Upper lobe of right lung (tissue), 1 donor: ENCODE data around the gene MEIS2. TPM values are rescaled to one million over a fixed set of nuclear protein-coding genes. Genes with fewer than 3 reads are reported as not detected.

Experiments
- ATAC-seq: fragments of 200-7000 bp; cut with Tn5 transposase; one replicate; pipeline ENCODE4 v1.9.1; 2020; ENCODE audit warnings: mild to moderate bottlenecking, moderate library complexity
- DNase-seq: peaks from one replicate; pipeline ENCODE4 v3.0.0-alpha.2; 2020
- H3K27ac ChIP-seq: fragments of 200-600 bp; one replicate; pipeline ENCODE4 v1.8.0; 2022
- H3K27me3 ChIP-seq: fragments of 200-600 bp; one replicate; pipeline ENCODE4 v1.8.0; 2022; ENCODE audit warnings: mild to moderate bottlenecking
- H3K36me3 ChIP-seq: fragments of 200-600 bp; one replicate; pipeline ENCODE4 v1.8.0; 2022
- H3K4me1 ChIP-seq: fragments of 200-600 bp; one replicate; pipeline ENCODE4 v1.8.0; 2022
- H3K4me3 ChIP-seq: fragments of 200-600 bp; one replicate; pipeline ENCODE4 v1.8.0; 2022; ENCODE audit warnings: mild to moderate bottlenecking
- H3K9me3 ChIP-seq: fragments of 200-600 bp; one replicate; pipeline ENCODE4 v1.8.0; 2022
- CTCF ChIP-seq: fragments of 200-600 bp; IDR thresholded peaks from one replicate; pipeline ENCODE4 v1.8.0; 2022; ENCODE audit warnings: antibody characterized with exemption
- intact Hi-C: fragments of 100-400 bp; cut with DNase I; formaldehyde crosslinking; loops from one replicate; pipeline ENCODE4 v1.11.0; 2022
- total RNA-seq: library from RNA; stranded (reverse); fragmentation: NEBNext Ultra II Directional; extraction: Animal tissue kit (Norgen Biotek cat#: 25700); gene quantifications from one replicate; pipeline ENCODE4 v1.2.1, GENCODE V29; 2021
- donor health status: DM: no; HTN: yes; CAD: no; lungs with severe emphysema.

The MEIS2 gene
- total RNA-seq, 1 donor from 2014 or later, result 26.7 TPM

GRCh38 chr15:36943508-36944361, 156.6 kb downstream of the MEIS2 start:
- H3K27ac ChIP-seq, result no peak overlapping the region
- no peak for TF ChIP-seq CTCF
- no peak overlapping the region for H3K4me3 ChIP-seq
- H3K4me1 ChIP-seq, result no peaks in the 10 kb centered on the region
- DNase-seq (no peak), ATAC-seq (no peak)
- no peaks in the 10 kb centered on the region for H3K9me3 ChIP-seq
- H3K36me3 ChIP-seq, result no peaks in the 10 kb centered on the region
- intact Hi-C loops, result no loop called here
- no peaks in the 10 kb centered on the region for H3K27me3 ChIP-seq

GRCh38 chr15:36942248-36942827, 158.0 kb downstream of the MEIS2 start:
- no peak for DNase-seq
- H3K4me1 ChIP-seq, result no peaks in the 10 kb centered on the region
- intact Hi-C loops, result no loop called here
- no peak overlapping the region for H3K4me3 ChIP-seq
- ATAC-seq, result no peak
- no peaks in the 10 kb centered on the region for H3K9me3 ChIP-seq
- no peak overlapping the region for H3K27ac ChIP-seq
- no peaks in the 10 kb centered on the region for H3K36me3 ChIP-seq
- H3K27me3 ChIP-seq, result no peaks in the 10 kb centered on the region
- TF ChIP-seq CTCF, result no peak

GRCh38 chr15:36941798-36942197, 158.6 kb downstream of the MEIS2 start:
- H3K36me3 ChIP-seq, result no peaks in the 10 kb centered on the region
- no peaks in the 10 kb centered on the region for H3K9me3 ChIP-seq
- H3K4me1 ChIP-seq, result no peaks in the 10 kb centered on the region
- no peak for TF ChIP-seq CTCF
- DNase-seq (no peak), ATAC-seq (no peak)
- intact Hi-C loops, result no loop called here
- H3K27ac ChIP-seq, result no peak overlapping the region
- H3K4me3 ChIP-seq, result no peak overlapping the region
- H3K27me3 ChIP-seq, result no peaks in the 10 kb centered on the region

- Histone ChIP-seq H3K27ac (no peak overlapping the region), H3K36me3 (no peaks in the 10 kb centered on the region), H3K4me1 (no peaks in the 10 kb centered on the region), H3K4me3 (no peak overlapping the region), H3K27me3 (no peaks in the 10 kb centered on the region), H3K9me3 (no peaks in the 10 kb centered on the region)
- TF ChIP-seq CTCF, result no peak
- DNase-seq (no peak), ATAC-seq (no peak)
- intact Hi-C loops, result no loop called here
Measured at GRCh38 chr15:36940636-36941260, 159.6 kb downstream of the MEIS2 start.

- Histone ChIP-seq H3K27me3 (no peaks in the 10 kb centered on the region), H3K4me3 (no peak overlapping the region), H3K9me3 (no peaks in the 10 kb centered on the region), H3K4me1 (no peaks in the 10 kb centered on the region), H3K36me3 (no peaks in the 10 kb centered on the region), H3K27ac (no peak overlapping the region)
- ATAC-seq (no peak), DNase-seq (no peak)
- no peak for TF ChIP-seq CTCF
- intact Hi-C loops, result no loop called here
Measured at GRCh38 chr15:36940219-36940618, 160.1 kb downstream of the MEIS2 start.
